GM23338 (cell line): ENCODE results near the gene INPP5A.

Source experiments
- CREB1 ChIP-seq: fragments of 250-450 bp; sonication (Bioruptor Pico); IDR thresholded peaks from 2 replicates; pipeline ENCODE4 v1.5.0; 2020; ENCODE audit warnings: low read depth, mild to moderate bottlenecking, moderate library complexity
- CTCF ChIP-seq, 2 experiments: fragments of 200-600 bp in 1 of 2; sonication (generic) in 1 of 2; conservative IDR thresholded peaks; 2 replicates each; pipeline versions ENCODE4 v1.5.1 to v1.6.1; 2016 to 2017; ENCODE audit warnings: antibody characterized with exemption in 2 of 2, low read depth in 2 of 2, mild to moderate bottlenecking in 2 of 2, moderate library complexity in 1 of 2
- ETS1 ChIP-seq: IDR thresholded peaks from 2 replicates; pipeline ENCODE4 v1.6.1; 2016; ENCODE audit warnings: antibody characterized with exemption
- EZH2 ChIP-seq: fragments of 200-600 bp; sonication (generic); IDR thresholded peaks from one replicate; pipeline ENCODE4 v1.8.0; 2017; ENCODE audit warnings: antibody characterized with exemption, mild to moderate bottlenecking, low read depth; ENCODE audit not compliant: unreplicated experiment
- EZH2phosphoT487 ChIP-seq: fragments of 200-600 bp; sonication (generic); IDR thresholded peaks from one replicate; pipeline ENCODE4 v1.8.1; 2018; ENCODE audit warnings: antibody characterized with exemption; ENCODE audit not compliant: unreplicated experiment
- JUNB ChIP-seq: IDR thresholded peaks from one replicate; pipeline ENCODE4 v1.6.1; 2016; ENCODE audit warnings: antibody characterized with exemption; ENCODE audit not compliant: unreplicated experiment
- NANOG ChIP-seq: IDR thresholded peaks from 2 replicates; pipeline ENCODE4 v1.6.1; 2016; ENCODE audit warnings: antibody characterized with exemption, borderline replicate concordance
- POLR2AphosphoS5 ChIP-seq: IDR thresholded peaks from 2 replicates; pipeline ENCODE4 v1.6.1; 2016; ENCODE audit warnings: antibody characterized with exemption, low read depth
- REST ChIP-seq: IDR thresholded peaks from one replicate; pipeline ENCODE4 v1.6.1; 2018; ENCODE audit warnings: antibody characterized with exemption; ENCODE audit not compliant: unreplicated experiment
- STAT1 ChIP-seq: IDR thresholded peaks from one replicate; pipeline ENCODE4 v1.6.1; 2016; ENCODE audit warnings: antibody characterized with exemption; ENCODE audit not compliant: unreplicated experiment
- ZNF114 ChIP-seq: fragments of 250-450 bp; sonication (Bioruptor Pico); IDR thresholded peaks from 2 replicates; pipeline ENCODE4 v1.5.0; 2020; ENCODE audit warnings: mild to moderate bottlenecking, moderate library complexity
- ZNF331 ChIP-seq: fragments of 250-450 bp; sonication (Bioruptor Pico); IDR thresholded peaks from 2 replicates; pipeline ENCODE4 v1.5.0; 2020; ENCODE audit warnings: low read depth, mild to moderate bottlenecking, moderate library complexity
- ZNF462 ChIP-seq: fragments of 250-450 bp; sonication (Bioruptor Pico); IDR thresholded peaks from 2 replicates; pipeline ENCODE4 v1.5.0; 2020; ENCODE audit warnings: mild to moderate bottlenecking, moderate library complexity

DNA sequence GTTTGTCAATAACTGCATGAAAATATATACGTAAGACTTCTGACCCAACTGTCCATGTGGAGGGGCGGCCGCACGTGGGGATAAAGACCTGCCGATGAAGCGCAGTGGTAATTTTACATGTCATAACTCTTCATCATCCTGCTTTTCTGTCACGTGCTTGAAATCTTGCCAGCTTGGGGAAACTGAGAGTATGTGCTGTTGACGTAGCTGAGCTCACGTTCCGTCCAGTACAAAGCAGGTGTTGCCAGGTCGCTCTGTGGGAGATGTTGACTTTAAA lies 105.1 kb downstream of the INPP5A start:
- TF ChIP-seq CTCF (conservative IDR thresholded peaks at IDR 0.05; ENCODE audit: low read depth in 2 of 2): no peak
- TF ChIP-seq EZH2: no peak
- TF ChIP-seq JUNB: no peak
- TF ChIP-seq POLR2AphosphoS5: no peak
- TF ChIP-seq EZH2phosphoT487: no peak
- TF ChIP-seq CREB1: no peak
- TF ChIP-seq REST: no peak
- TF ChIP-seq STAT1: no peak
- TF ChIP-seq ZNF114: no peak
- no peak for TF ChIP-seq ZNF331 (CRISPR knock-in tag)
- TF ChIP-seq ETS1: no peak
- no peak for TF ChIP-seq NANOG
- no peak for TF ChIP-seq ZNF462 (CRISPR knock-in tag)
